GM21423 (cell line): Measurements from ENCODE around the gene CEACAM16.
A peak's percentile ranks its signal among the peaks of the same experiment; 100 is the strongest.
"Not testable (repeated sequence)": the region's sequence is repeated elsewhere in the genome, so short reads cannot be mapped to it uniquely, and the experiment has no call there.

ENCODE experiments used
- ATAC-seq: cut with Tn5 transposase; IDR thresholded peaks from one replicate; pipeline ENCODE4 v1.9.1; 2021; ENCODE audit warnings: mild to moderate bottlenecking, moderate library complexity; ENCODE audit not compliant: unreplicated experiment

The CEACAM16 gene, protein sequence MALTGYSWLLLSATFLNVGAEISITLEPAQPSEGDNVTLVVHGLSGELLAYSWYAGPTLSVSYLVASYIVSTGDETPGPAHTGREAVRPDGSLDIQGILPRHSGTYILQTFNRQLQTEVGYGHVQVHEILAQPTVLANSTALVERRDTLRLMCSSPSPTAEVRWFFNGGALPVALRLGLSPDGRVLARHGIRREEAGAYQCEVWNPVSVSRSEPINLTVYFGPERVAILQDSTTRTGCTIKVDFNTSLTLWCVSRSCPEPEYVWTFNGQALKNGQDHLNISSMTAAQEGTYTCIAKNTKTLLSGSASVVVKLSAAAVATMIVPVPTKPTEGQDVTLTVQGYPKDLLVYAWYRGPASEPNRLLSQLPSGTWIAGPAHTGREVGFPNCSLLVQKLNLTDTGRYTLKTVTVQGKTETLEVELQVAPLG

GRCh38 chr19:44698492-44699201, at the start of gene CEACAM16:
Gene CEACAM16, plus strand, starts transcription at chr19:44699151. Its CDS starts 2,306 bp downstream, at chr19:44701457.
- no peak for ATAC-seq

- ATAC-seq, result no peak
Observed at GRCh38 chr19:44649578-44650145, 49.3 kb upstream of the CEACAM16 start.

DNA sequence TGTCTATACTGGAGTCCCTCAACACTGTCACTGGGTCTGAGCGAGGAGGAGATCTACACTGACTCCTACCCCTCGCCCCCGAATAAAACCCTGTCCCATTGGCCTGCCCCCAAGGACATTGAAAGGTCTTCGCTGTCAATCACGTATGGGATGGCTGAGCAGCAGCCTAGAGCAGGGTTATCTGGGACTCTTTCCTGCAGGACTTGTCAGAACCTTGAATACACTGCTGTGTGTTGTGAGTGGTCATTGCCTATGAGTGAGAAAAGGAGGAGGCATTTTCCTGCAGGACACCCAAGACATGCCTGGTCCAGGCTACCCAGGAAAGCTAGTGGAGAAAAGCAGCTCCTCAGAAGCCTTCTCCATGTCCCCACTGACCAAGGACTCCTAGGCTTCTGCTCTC, 45.6 kb upstream of the CEACAM16 start:
- ATAC-seq, result no peak

- peak; percentile 85 for ATAC-seq
Observed at GRCh38 chr19:44653977-44654774, 44.8 kb upstream of the CEACAM16 start.

GRCh38 chr19:44657211-44657921, 41.6 kb upstream of the CEACAM16 start:
- ATAC-seq, result no peak

DNA sequence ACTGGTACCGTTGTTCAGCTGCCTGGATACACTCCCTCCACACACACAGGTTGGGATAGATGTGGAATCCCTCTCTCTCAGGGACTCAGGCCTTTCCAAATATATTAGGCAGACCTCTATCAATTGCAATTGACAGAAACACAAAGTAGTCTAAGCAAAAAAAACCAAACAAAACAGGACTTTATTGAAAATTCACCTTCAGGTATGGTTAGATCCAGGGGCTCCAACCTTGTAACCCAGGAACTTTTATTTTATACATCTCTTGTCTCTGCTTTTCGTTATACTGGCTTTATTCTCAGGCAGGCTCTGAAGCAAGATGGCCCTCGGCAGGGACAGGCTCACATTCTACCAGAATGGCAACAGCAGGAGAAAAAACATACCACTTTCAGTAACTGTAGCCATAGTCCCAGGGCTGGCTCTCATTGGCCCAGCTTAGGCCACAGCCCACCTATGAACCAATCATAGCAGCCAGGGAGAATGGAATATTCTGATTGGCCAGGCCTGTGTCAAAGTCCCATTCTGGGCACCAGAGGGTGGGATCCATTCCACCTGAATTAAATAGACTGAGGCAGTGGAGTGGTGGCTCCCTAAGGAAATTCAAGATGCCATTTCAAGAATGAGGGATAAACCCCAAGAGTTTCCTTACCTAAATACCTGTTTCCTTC, 40.8 kb upstream of the CEACAM16 start:
- ATAC-seq, result no peak

GRCh38 chr19:44660081-44660480, 38.9 kb upstream of the CEACAM16 start:
- ATAC-seq, result no peak

GRCh38 chr19:44661205-44661604, 37.7 kb upstream of the CEACAM16 start:
- no peak for ATAC-seq

GRCh38 chr19:44661904-44662303, 37.0 kb upstream of the CEACAM16 start:
- ATAC-seq, result no peak

DNA sequence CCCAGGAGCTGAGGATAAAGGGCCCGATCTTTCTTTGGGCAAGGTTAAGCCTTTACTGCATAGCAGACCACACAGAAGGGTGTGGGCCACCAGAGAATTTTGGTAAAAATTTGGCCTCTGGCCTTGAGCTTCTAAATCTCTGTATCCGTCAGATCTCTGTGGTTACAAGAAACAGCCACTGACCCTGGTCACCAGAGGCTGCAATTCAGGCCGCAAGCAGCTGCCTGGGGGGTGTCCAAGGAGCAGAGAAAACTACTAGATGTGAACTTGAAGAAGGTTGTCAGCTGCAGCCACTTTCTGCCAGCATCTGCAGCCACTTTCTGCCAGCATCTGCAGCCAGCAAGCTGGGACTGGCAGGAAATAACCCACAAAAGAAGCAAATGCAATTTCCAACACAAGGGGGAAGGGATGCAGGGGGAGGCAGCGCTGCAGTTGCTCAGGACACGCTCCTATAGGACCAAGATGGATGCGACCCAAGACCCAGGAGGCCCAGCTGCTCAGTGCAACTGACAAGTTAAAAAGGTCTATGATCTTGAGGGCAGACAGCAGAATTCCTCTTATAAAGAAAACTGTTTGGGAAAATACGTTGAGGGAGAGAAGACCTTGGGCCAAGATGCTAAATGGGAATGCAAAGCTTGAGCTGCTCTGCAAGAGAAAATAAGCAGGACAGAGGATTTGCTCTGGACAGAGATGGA, 36.1 kb upstream of the CEACAM16 start:
- no peak for ATAC-seq

GRCh38 chr19:44663996-44664395, 35.0 kb upstream of the CEACAM16 start:
- no peak for ATAC-seq

- no peak for ATAC-seq
Observed at GRCh38 chr19:44664976-44665375, 34.0 kb upstream of the CEACAM16 start.

GRCh38 chr19:44666852-44667556, 31.9 kb upstream of the CEACAM16 start:
- no peak for ATAC-seq

DNA sequence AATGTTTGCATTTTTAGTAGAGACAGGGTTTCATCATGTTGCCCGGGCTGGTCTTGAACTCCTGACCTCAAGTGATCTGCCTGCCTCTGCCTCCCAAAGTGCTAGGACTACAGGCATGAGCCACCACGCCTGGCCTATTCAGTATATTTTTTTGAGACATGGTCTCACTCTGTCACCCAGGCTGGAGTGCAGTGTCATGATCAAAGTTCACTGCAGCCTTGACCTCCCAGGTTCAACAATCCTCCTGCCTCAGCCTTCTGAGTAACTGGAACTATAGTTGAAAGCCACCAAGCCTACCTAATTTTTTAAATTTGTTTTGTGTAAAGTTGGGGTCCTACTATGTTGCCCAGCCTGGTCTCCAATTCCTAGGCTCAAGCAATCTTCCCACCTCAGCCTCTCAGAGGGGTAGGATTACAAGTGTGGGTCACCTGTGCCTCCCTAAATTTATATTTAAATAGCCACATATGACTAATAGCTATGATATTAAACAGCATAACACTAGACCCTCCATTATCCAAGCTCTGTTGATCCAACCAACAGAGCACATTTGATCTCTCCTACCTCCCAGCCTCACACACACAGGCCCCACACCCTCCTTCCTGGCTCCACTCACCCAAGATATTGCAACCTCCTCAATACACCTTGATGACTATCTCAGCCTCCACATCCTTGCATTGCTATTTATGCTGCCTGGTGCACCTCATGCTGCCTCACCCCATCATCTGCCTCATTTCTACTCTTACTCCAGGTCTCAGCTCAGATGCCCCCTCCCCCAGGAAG, 29.8 kb upstream of the CEACAM16 start:
- no peak for ATAC-seq

DNA sequence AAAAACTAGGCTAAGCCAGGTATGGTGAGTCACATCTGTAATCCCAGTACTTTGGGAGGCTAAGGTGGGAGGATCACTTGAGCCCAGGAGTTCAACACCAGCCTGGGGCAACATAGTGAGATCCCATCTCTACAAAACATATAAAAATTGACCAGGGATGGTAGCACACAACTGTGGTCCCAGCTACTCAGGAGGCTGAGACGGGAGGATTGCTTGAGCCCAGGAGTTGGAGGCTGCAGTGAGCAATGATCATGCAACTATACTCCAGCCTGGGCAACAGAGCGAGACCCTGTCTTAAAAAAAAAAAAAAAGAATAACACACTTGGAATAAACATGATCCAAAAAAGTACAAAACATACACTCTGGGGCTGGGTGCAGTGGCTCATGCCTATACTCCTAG, 28.9 kb upstream of the CEACAM16 start:
- not testable (repeated sequence) for ATAC-seq

DNA sequence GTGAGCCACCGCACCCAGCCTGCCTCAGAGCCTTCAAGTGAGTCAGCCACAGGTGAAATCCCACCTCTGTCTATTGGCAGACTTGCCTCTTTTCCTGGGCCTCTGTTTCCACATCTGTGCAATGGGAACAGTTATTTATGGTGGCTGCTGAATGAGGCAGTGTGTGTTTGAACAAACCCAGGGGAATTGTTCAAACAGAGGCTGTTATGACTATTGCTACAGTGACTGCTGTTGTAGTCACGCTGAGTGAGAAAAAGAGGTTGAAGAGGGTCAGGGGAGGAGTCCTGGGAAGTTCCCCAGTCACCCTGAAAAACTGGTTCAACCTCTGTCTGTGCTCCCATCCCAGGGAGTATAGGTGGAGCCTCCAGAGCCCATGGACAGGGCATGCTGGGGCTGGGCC, 27.6 kb upstream of the CEACAM16 start, which contains the start of gene CEACAM19:
TSS of gene CEACAM19 (plus strand) at position 83 of the 400 bp plus-strand sequence. CDS start 450 bp downstream, outside the sequence.
- ATAC-seq, result no peak

DNA sequence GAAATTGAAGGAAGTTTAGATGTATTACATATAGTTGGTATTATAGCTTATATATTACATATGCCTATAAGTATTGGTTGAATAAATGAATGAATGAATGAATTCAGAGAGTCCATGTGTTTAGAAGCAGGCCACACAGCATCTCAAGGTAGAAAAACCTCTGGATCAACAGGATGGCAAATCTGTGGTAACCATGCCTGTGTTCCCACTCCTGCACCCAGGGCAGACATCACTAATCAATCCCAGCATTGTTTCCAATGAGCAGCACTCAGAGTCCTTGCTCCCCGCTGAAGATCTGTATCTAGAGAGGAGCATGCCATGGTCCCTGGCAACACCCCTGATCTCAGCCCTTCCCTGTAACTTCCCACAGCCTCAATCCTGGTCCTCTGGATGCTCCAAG, 26.7 kb upstream of the CEACAM16 start:
- ATAC-seq, result no peak

DNA sequence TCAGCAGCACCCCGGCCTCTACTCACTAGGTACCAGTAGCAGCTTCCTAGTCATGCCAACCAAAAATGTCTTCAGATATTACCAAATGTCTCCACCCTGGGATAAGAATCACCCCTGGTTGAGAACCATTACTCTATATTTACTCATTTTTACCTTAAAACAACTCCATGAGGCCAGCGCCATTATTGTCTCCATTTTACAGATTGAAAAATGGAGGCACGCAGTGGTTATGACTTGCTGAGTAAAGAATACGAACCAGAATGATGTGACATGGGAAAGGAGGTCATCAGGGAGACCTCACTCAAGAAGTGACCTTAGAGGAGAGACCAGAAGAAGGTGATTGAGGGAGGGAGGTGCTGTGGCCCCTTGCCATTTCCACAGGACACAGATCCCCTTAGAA, 25.4 kb upstream of the CEACAM16 start:
- no peak for ATAC-seq
